IMR-90 (cell line): Measurements from ENCODE around the gene GNB5. TPM values are rescaled to one million over a fixed set of nuclear protein-coding genes. Genes with fewer than 3 reads are reported as not detected.

Source experiments
- ATAC-seq: fragments of 200-7000 bp; cut with Tn5 transposase; 2 replicates; pipeline ENCODE4 v1.9.1; 2020; ENCODE audit warnings: low read depth, mild to moderate bottlenecking, moderate library complexity
- BruUV-seq: library from RNA; stranded (reverse); fragments of 400-500 nt; replicated peaks from 2 replicates; lab custom pipeline; 2021; lab: Mats Ljungman, UMichigan
- CTCF ChIA-PET: fragments of 300-600 bp; formaldehyde crosslinking; extraction: SDS; loops from one replicate; lab custom pipeline; 2021; ENCODE audit warnings: antibody characterized with exemption; lab: Yijun Ruan, JAX
- POLR2A ChIA-PET: fragments of 300-600 bp; sonication (Branson Sonifier 250); formaldehyde crosslinking; loops from one replicate; lab custom pipeline; 2022; ENCODE audit warnings: antibody characterized with exemption; ENCODE audit not compliant: unreplicated experiment; lab: Charles Lee
- DNase-seq: peaks from one replicate; pipeline ENCODE4 v3.0.0; 2013
- H2AFZ ChIP-seq: replicated peaks from 2 replicates; pipeline ENCODE3; 2013; ENCODE audit warnings: low read length, mild to moderate bottlenecking; ENCODE audit not compliant: poor library complexity
- H2AK5ac ChIP-seq: 2 replicates; pipeline ENCODE4 v1.6.1; 2013; ENCODE audit warnings: low read depth, low read length, inconsistent platforms
- H2AK9ac ChIP-seq: replicated peaks from 2 replicates; pipeline ENCODE3; 2013; ENCODE audit warnings: mild to moderate bottlenecking, low read depth, low read length, moderate library complexity; ENCODE audit not compliant: poor library complexity
- H2BK120ac ChIP-seq: 2 replicates; pipeline ENCODE4 v1.6.1; 2013; ENCODE audit warnings: low read depth, low read length, inconsistent platforms
- H2BK15ac ChIP-seq: 3 replicates; pipeline ENCODE4 v1.6.1; 2013; ENCODE audit warnings: low read depth, low read length, inconsistent platforms
- H2BK20ac ChIP-seq: 2 replicates; pipeline ENCODE4 v1.6.1; 2013; ENCODE audit warnings: low read depth, mild to moderate bottlenecking, inconsistent platforms, low read length, moderate library complexity
- H2BK5ac ChIP-seq: 2 replicates; pipeline ENCODE4 v1.6.1; 2013; ENCODE audit warnings: mild to moderate bottlenecking, low read depth, low read length, inconsistent platforms; ENCODE audit not compliant: poor library complexity, severe bottlenecking
- H3K14ac ChIP-seq: replicated peaks from 2 replicates; pipeline ENCODE4 v1.6.1; 2013; ENCODE audit warnings: low read depth, low read length, inconsistent platforms
- H3K18ac ChIP-seq: 2 replicates; pipeline ENCODE4 v1.6.1; 2013; ENCODE audit warnings: low read depth, low read length, control low read depth
- H3K23ac ChIP-seq: 2 replicates; pipeline ENCODE4 v1.6.1; 2013; ENCODE audit warnings: low read depth, low read length, inconsistent platforms
- H3K27ac ChIP-seq: 2 replicates; pipeline ENCODE4 v1.5.1; 2013; ENCODE audit warnings: mild to moderate bottlenecking, control low read depth, low read length; ENCODE audit not compliant: insufficient read depth
- H3K27me3 ChIP-seq: 2 replicates; pipeline ENCODE4 v1.6.1; 2013; ENCODE audit warnings: low read length; ENCODE audit not compliant: control insufficient read depth, insufficient read depth
- H3K36me3 ChIP-seq: 2 replicates; pipeline ENCODE4 v1.6.1; 2013; ENCODE audit warnings: low read length, mixed read lengths; ENCODE audit not compliant: control insufficient read depth, insufficient read depth
- H3K4ac ChIP-seq: 2 replicates; pipeline ENCODE4 v1.6.1; 2013; ENCODE audit warnings: low read depth, low read length, inconsistent platforms
- H3K4me1 ChIP-seq: 2 replicates; pipeline ENCODE4 v1.6.1; 2013; ENCODE audit warnings: low read length, mixed read lengths; ENCODE audit not compliant: control insufficient read depth, insufficient read depth
- H3K4me2 ChIP-seq: 2 replicates; pipeline ENCODE4 v1.6.1; 2013; ENCODE audit warnings: low read depth, mild to moderate bottlenecking, control low read depth, low read length, moderate library complexity
- H3K4me3 ChIP-seq: 2 replicates; pipeline ENCODE4 v1.5.1; 2013; ENCODE audit warnings: low read depth, mild to moderate bottlenecking, control low read depth, low read length, moderate library complexity; ENCODE audit not compliant: insufficient read depth
- H3K56ac ChIP-seq: 2 replicates; pipeline ENCODE4 v1.6.1; 2013; ENCODE audit warnings: low read length, inconsistent platforms; ENCODE audit not compliant: insufficient read depth; ENCODE audit errors: extremely low read depth
- H3K79me1 ChIP-seq, 2 experiments: 2 replicates each; pipeline ENCODE4 v1.6.1; 2013; ENCODE audit warnings: low read length in 2 of 2, inconsistent platforms in 1 of 2, low read depth in 1 of 2
- H3K9ac ChIP-seq: 2 replicates; pipeline ENCODE4 v1.6.1; 2013; ENCODE audit warnings: low read depth, low read length, control low read depth
- H3K9me1 ChIP-seq: 2 replicates; pipeline ENCODE4 v1.6.1; 2013; ENCODE audit warnings: low read length, inconsistent platforms; ENCODE audit not compliant: insufficient read depth
- H3K9me3 ChIP-seq: 2 replicates; pipeline ENCODE4 v1.6.1; 2013; ENCODE audit warnings: low read length; ENCODE audit not compliant: control insufficient read depth, insufficient read depth
- H4K20me1 ChIP-seq: 2 replicates; pipeline ENCODE4 v1.6.1; 2013; ENCODE audit warnings: low read length, inconsistent platforms; ENCODE audit not compliant: insufficient read depth
- H4K5ac ChIP-seq: 2 replicates; pipeline ENCODE4 v1.6.1; 2013; ENCODE audit warnings: mild to moderate bottlenecking, low read depth, low read length, control low read depth
- H4K8ac ChIP-seq, 2 experiments: 2 replicates each; pipeline ENCODE4 v1.6.1; 2013; ENCODE audit warnings: low read depth in 2 of 2, low read length in 2 of 2, control low read depth in 1 of 2, inconsistent platforms in 1 of 2
- H4K91ac ChIP-seq: 2 replicates; pipeline ENCODE4 v1.6.1; 2013; ENCODE audit warnings: low read depth, low read length, inconsistent platforms; ENCODE audit not compliant: insufficient read depth
- BHLHE40 ChIP-seq: fragments of 150-350 bp; IDR thresholded peaks from 2 replicates; pipeline ENCODE4 v1.6.1; 2016; ENCODE audit warnings: mild to moderate bottlenecking, low read depth, low read length
- CEBPB ChIP-seq: IDR thresholded peaks from 2 replicates; pipeline ENCODE4 v1.6.1; 2012; ENCODE audit warnings: low read depth, low read length, improper control_type of control experiment
- CHD1 ChIP-seq: IDR thresholded peaks from 2 replicates; pipeline ENCODE4 v1.6.1; 2012; ENCODE audit warnings: low read depth, low read length, improper control_type of control experiment
- FOS ChIP-seq: fragments of 150-350 bp; IDR thresholded peaks from 2 replicates; pipeline ENCODE4 v1.6.1; 2016; ENCODE audit warnings: low read depth, low read length
- MAFK ChIP-seq: IDR thresholded peaks from 2 replicates; pipeline ENCODE4 v1.6.1; 2012; ENCODE audit warnings: low read depth, low read length, improper control_type of control experiment
- MAZ ChIP-seq: IDR thresholded peaks from 2 replicates; pipeline ENCODE4 v1.6.1; 2012; ENCODE audit warnings: low read depth, mild to moderate bottlenecking, low read length, improper control_type of control experiment, moderate library complexity, borderline replicate concordance
- MXI1 ChIP-seq: IDR thresholded peaks from 2 replicates; pipeline ENCODE4 v1.6.1; 2012; ENCODE audit warnings: low read depth, mild to moderate bottlenecking, low read length, moderate library complexity, borderline replicate concordance
- NFE2L2 ChIP-seq: fragments of 150-350 bp; IDR thresholded peaks from 2 replicates; pipeline ENCODE4 v1.6.1; 2016; ENCODE audit warnings: low read depth, mild to moderate bottlenecking, low read length
- POLR2A ChIP-seq: IDR thresholded peaks from 2 replicates; pipeline ENCODE4 v1.6.1; 2012; ENCODE audit warnings: mild to moderate bottlenecking, low read depth, low read length
- RAD21 ChIP-seq: IDR thresholded peaks from 2 replicates; pipeline ENCODE4 v1.6.1; 2012; ENCODE audit warnings: low read length, improper control_type of control experiment
- RCOR1 ChIP-seq: IDR thresholded peaks from 2 replicates; pipeline ENCODE4 v1.6.1; 2012; ENCODE audit warnings: mild to moderate bottlenecking, low read length, improper control_type of control experiment; ENCODE audit not compliant: insufficient replicate concordance
- dilution Hi-C: fragments of 300-500 bp; cut with HindIII; formaldehyde crosslinking; loops from one replicate; pipeline ENCODE4 v1.14.3; 2018; ENCODE audit warnings: low sequenced_read_pairs; ENCODE audit not compliant: unreplicated experiment
- in situ Hi-C: fragments of 300-500 bp; cut with MboI; formaldehyde crosslinking; loops from 3 replicates; pipeline ENCODE4 v1.14.3; 2019; ENCODE audit warnings: low sequenced_read_pairs, inconsistent platforms, mixed read lengths
- intact Hi-C: fragments of 100-400 bp; cut with micrococcal nuclease; formaldehyde crosslinking; loops from 2 replicates; pipeline ENCODE4 v1.10.0; 2022
- polyA plus RNA-seq, 3 experiments: library from polyadenylated mRNA; depleted of rRNA; stranded (reverse); fragments of >200 nt; gene quantifications; 2 replicates each; pipeline ENCODE4 v1.2.3, GENCODE V29; 2012; ENCODE audit warnings: low replicate concordance in 1 of 3
- total RNA-seq: library from RNA; depleted of rRNA; stranded (reverse); fragments of >200 nt; gene quantifications from 2 replicates; pipeline ENCODE4 v1.2.3, GENCODE V29; 2012
- TF ChIP-seq, protein P1 (sequence below): fragments of 150-350 bp; IDR thresholded peaks from 2 replicates; pipeline ENCODE4 v1.6.1; 2016; ENCODE audit warnings: low read depth, mild to moderate bottlenecking, low read length, moderate library complexity, borderline replicate concordance
- TF ChIP-seq, protein P2 (sequence below): conservative IDR thresholded peaks from 2 replicates; pipeline ENCODE4 v1.5.1; 2012; ENCODE audit warnings: mild to moderate bottlenecking, low read depth, low read length, improper control_type of control experiment

Gene GNB5
- total and polyA plus RNA-seq, 2 of the 4 experiments (the other 2 are of a cell fraction), result 27.7 to 33.2 TPM

DNA sequence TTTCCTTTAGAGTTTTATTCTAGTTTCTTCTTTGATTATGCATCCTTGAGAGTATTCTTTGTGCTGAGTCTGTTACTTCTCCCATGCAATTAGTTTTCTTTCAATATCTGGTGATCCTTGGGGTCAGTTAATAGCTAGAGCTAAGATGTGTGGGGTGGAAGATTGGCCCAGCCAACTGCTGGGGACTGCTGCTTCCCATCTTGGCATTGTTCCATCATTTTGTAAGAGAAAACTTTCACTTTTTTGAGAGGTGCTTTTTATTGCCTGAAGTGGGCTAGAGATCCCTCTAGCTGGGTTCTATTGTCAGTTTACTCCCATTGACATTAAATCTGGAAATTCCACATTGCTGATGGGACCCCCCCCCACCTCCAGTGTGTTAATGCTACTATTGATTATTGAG, 94.0 kb downstream of the GNB5 start:
- Histone ChIP-seq H3K4me3 (no peak overlapping the region), H3K4me2 (no peak overlapping the region), H3K4ac (no peak overlapping the region), H3K56ac (no peak overlapping the region), H3K9ac (no peak overlapping the region), H4K8ac (no peak overlapping the region), H2AK5ac (no peak overlapping the region), H2BK20ac (no peak overlapping the region), H2BK5ac (no peak overlapping the region), H3K36me3 (no peaks in the 10 kb centered on the region), H3K4me1 (peaks cover 26% of the 10 kb centered on the region), H2AFZ (no peak overlapping the region), H4K20me1 (no peaks in the 10 kb centered on the region), H3K27me3 (no peaks in the 10 kb centered on the region), H2BK15ac (no peak overlapping the region), H3K9me1 (peaks cover 21% of the 10 kb centered on the region), H4K5ac (no peak overlapping the region), H3K18ac (no peak overlapping the region), H3K23ac (no peak overlapping the region), H3K79me1 (peaks cover 0 to 14% of the 10 kb centered on the region in 2 experiments; a peak in 1 of 4 replicates), H3K27ac (no peak overlapping the region), H3K14ac (no peak overlapping the region), H4K91ac (no peak overlapping the region), H3K9me3 (no peaks in the 10 kb centered on the region), H2BK120ac (no peak overlapping the region), H2AK9ac (no peak overlapping the region)
- in situ Hi-C loops (no loop called here), intact Hi-C loops (no loop called here), dilution Hi-C loops (no loop called here)
- DNase-seq (no peak), ATAC-seq (no peak)
- TF ChIP-seq, protein P1, sequence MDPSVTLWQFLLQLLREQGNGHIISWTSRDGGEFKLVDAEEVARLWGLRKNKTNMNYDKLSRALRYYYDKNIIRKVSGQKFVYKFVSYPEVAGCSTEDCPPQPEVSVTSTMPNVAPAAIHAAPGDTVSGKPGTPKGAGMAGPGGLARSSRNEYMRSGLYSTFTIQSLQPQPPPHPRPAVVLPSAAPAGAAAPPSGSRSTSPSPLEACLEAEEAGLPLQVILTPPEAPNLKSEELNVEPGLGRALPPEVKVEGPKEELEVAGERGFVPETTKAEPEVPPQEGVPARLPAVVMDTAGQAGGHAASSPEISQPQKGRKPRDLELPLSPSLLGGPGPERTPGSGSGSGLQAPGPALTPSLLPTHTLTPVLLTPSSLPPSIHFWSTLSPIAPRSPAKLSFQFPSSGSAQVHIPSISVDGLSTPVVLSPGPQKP, result no peak
- TF ChIP-seq RCOR1 (no peak), CHD1 (no peak), MXI1 (no peak), RAD21 (no peak), POLR2A (no peak), BHLHE40 (no peak), NFE2L2 (no peak), MAFK (no peak), MAZ (no peak), FOS (no peak), CEBPB (no peak)
- TF ChIP-seq, protein P2, sequence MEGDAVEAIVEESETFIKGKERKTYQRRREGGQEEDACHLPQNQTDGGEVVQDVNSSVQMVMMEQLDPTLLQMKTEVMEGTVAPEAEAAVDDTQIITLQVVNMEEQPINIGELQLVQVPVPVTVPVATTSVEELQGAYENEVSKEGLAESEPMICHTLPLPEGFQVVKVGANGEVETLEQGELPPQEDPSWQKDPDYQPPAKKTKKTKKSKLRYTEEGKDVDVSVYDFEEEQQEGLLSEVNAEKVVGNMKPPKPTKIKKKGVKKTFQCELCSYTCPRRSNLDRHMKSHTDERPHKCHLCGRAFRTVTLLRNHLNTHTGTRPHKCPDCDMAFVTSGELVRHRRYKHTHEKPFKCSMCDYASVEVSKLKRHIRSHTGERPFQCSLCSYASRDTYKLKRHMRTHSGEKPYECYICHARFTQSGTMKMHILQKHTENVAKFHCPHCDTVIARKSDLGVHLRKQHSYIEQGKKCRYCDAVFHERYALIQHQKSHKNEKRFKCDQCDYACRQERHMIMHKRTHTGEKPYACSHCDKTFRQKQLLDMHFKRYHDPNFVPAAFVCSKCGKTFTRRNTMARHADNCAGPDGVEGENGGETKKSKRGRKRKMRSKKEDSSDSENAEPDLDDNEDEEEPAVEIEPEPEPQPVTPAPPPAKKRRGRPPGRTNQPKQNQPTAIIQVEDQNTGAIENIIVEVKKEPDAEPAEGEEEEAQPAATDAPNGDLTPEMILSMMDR, result no peak
- CTCF ChIA-PET, result no interaction called here
- no TSS peak for BruUV-seq
- POLR2A ChIA-PET, result interaction anchor here (0.6 kb wide), 1 partner anchor 74 kb away, joined by 3 read pairs; no protein-coding TSS in a partner anchor
